Astrocyte (in vitro differentiated cells and primary cell): ENCODE data around the gene TTC9. TPM values are rescaled to one million over a fixed set of nuclear protein-coding genes. Genes with fewer than 3 reads are reported as not detected.
A peak's percentile ranks its signal among the peaks of the same experiment; 100 is the strongest.

Experiments
- DNase-seq: peaks from one replicate; pipeline ENCODE4 v3.0.0-alpha.2; 2010; ENCODE audit warnings: low read depth
- FAIRE-seq: peaks from 2 replicates; lab custom pipeline; 2011; peaks lifted over from hg19 to GRCh38; lab: Jason Lieb, UNC
- H2AFZ ChIP-seq: 2 replicates; pipeline ENCODE4 v1.6.0; 2012; ENCODE audit warnings: low read depth, low read length, inconsistent platforms
- H3K27ac ChIP-seq: 2 replicates; pipeline ENCODE4 v1.5.1; 2011; ENCODE audit warnings: low read depth, low read length, inconsistent platforms
- H3K27me3 ChIP-seq: 2 replicates; pipeline ENCODE4 v1.6.0; 2011; ENCODE audit warnings: low read length, inconsistent platforms; ENCODE audit not compliant: insufficient read depth
- H3K36me3 ChIP-seq: 2 replicates; pipeline ENCODE4 v1.5.1; 2011; ENCODE audit warnings: low read length, inconsistent platforms; ENCODE audit not compliant: insufficient read depth
- H3K4me1 ChIP-seq: 2 replicates; pipeline ENCODE4 v1.5.1; 2011; ENCODE audit warnings: low read length, inconsistent platforms; ENCODE audit not compliant: insufficient read depth
- H3K4me2 ChIP-seq: 2 replicates; pipeline ENCODE4 v1.6.0; 2012; ENCODE audit warnings: low read length, inconsistent platforms
- H3K4me3 ChIP-seq: 2 replicates; pipeline ENCODE4 v1.5.1; 2011; ENCODE audit warnings: low read depth, mild to moderate bottlenecking, low read length, inconsistent platforms; ENCODE audit not compliant: insufficient read depth
- H3K79me2 ChIP-seq: 2 replicates; pipeline ENCODE4 v1.6.0; 2012; ENCODE audit warnings: mild to moderate bottlenecking, low read length, inconsistent platforms; ENCODE audit not compliant: insufficient read depth
- H3K9ac ChIP-seq: 2 replicates; pipeline ENCODE4 v1.6.0; 2012; ENCODE audit warnings: mild to moderate bottlenecking, low read length, inconsistent platforms
- H3K9me3 ChIP-seq: 2 replicates; pipeline ENCODE4 v1.5.1; 2012; ENCODE audit warnings: low read depth, mild to moderate bottlenecking, low read length, inconsistent platforms; ENCODE audit not compliant: insufficient read depth
- H4K20me1 ChIP-seq: 2 replicates; pipeline ENCODE4 v1.6.0; 2012; ENCODE audit warnings: low read length, inconsistent platforms; ENCODE audit not compliant: insufficient read depth
- H3K27ac Mint-ChIP-seq: one replicate; pipeline ENCODE4 v1.8.0; 2021; ENCODE audit warnings: mild to moderate bottlenecking, mixed read lengths; ENCODE audit not compliant: unreplicated experiment
- H3K27me3 Mint-ChIP-seq: one replicate; pipeline ENCODE4 v1.8.0; 2021; ENCODE audit warnings: low read depth, mixed read lengths; ENCODE audit not compliant: unreplicated experiment
- H3K36me3 Mint-ChIP-seq: one replicate; pipeline ENCODE4 v1.8.0; 2021; ENCODE audit warnings: low read depth, mixed read lengths; ENCODE audit not compliant: unreplicated experiment
- H3K4me1 Mint-ChIP-seq: one replicate; pipeline ENCODE4 v1.8.0; 2021; ENCODE audit warnings: low read depth, mixed read lengths; ENCODE audit not compliant: unreplicated experiment
- H3K4me3 Mint-ChIP-seq: one replicate; pipeline ENCODE4 v1.8.0; 2021; ENCODE audit warnings: mild to moderate bottlenecking, moderate library complexity, mixed read lengths; ENCODE audit not compliant: unreplicated experiment
- H3K9me3 Mint-ChIP-seq: one replicate; pipeline ENCODE4 v1.8.0; 2021; ENCODE audit warnings: mild to moderate bottlenecking, mixed read lengths; ENCODE audit not compliant: unreplicated experiment
- CTCF ChIP-seq: IDR thresholded peaks from 2 replicates; pipeline ENCODE4 v1.5.1; 2011; ENCODE audit warnings: low read depth, mild to moderate bottlenecking, inconsistent platforms, low read length, moderate library complexity; ENCODE audit not compliant: insufficient read depth
- EZH2 ChIP-seq: IDR thresholded peaks from 2 replicates; pipeline ENCODE4 v1.6.1; 2012; ENCODE audit warnings: mild to moderate bottlenecking, low read length, inconsistent platforms; ENCODE audit not compliant: insufficient read depth
- total RNA-seq: library from RNA; stranded (reverse); gene quantifications from 2 replicates; pipeline ENCODE4 v1.2.1, GENCODE V29; 2021

The TTC9 gene
- total RNA-seq, 1 donor from 2014 or later, result 8.4 TPM

GRCh38 chr14:70680748-70681147, 39.0 kb downstream of the TTC9 start:
- no peak for TF ChIP-seq EZH2

GRCh38 chr14:70683983-70684382, 42.3 kb downstream of the TTC9 start:
- H4K20me1 ChIP-seq, result no peaks in the 10 kb centered on the region
- no peak overlapping the region for H2AFZ ChIP-seq
- H3K36me3 ChIP-seq, result no peaks in the 10 kb centered on the region
- no peaks in the 10 kb centered on the region for H3K36me3 Mint-ChIP-seq
- FAIRE-seq, result no peak
- no peak overlapping the region for H3K4me3 Mint-ChIP-seq
- H3K4me2 ChIP-seq, result no peak overlapping the region
- H3K9me3 Mint-ChIP-seq, result no peaks in the 10 kb centered on the region
- no peak overlapping the region for H3K9ac ChIP-seq
- no peaks in the 10 kb centered on the region for H3K79me2 ChIP-seq
- DNase-seq, result no peak
- H3K27ac Mint-ChIP-seq, result no peak overlapping the region
- no peak overlapping the region for H3K4me3 ChIP-seq
- TF ChIP-seq EZH2 (no peak), CTCF (no peak)
- H3K4me1 Mint-ChIP-seq, result no peaks in the 10 kb centered on the region
- no peak overlapping the region for H3K27ac ChIP-seq
- H3K4me1 ChIP-seq, result no peaks in the 10 kb centered on the region
- H3K27me3 Mint-ChIP-seq, result peaks cover 5% of the 10 kb centered on the region
- no peaks in the 10 kb centered on the region for H3K27me3 ChIP-seq
- no peaks in the 10 kb centered on the region for H3K9me3 ChIP-seq

More at GRCh38 chr14:70680748-70681147, 39.0 kb downstream of the TTC9 start:
- Histone ChIP-seq H3K4me2 (no peak overlapping the region), H3K27ac (no peak overlapping the region), H3K36me3 (no peaks in the 10 kb centered on the region), H3K4me1 (no peaks in the 10 kb centered on the region), H3K4me3 (no peak overlapping the region), H3K9me3 (no peaks in the 10 kb centered on the region), H3K27me3 (peaks cover 2% of the 10 kb centered on the region), H3K79me2 (no peaks in the 10 kb centered on the region), H2AFZ (no peak overlapping the region), H3K9ac (no peak overlapping the region), H4K20me1 (no peaks in the 10 kb centered on the region)
- FAIRE-seq (no peak), DNase-seq (no peak)
- Mint-ChIP-seq H3K9me3 (no peaks in the 10 kb centered on the region), H3K36me3 (peaks cover 2% of the 10 kb centered on the region), H3K27me3 (no peaks in the 10 kb centered on the region), H3K4me3 (no peak overlapping the region), H3K27ac (no peak overlapping the region), H3K4me1 (no peaks in the 10 kb centered on the region)

GRCh38 chr14:70685474-70686197, 43.9 kb downstream of the TTC9 start:
- no peak overlapping the region for H3K4me2 ChIP-seq
- no peak for FAIRE-seq
- H3K4me3 ChIP-seq, result no peak overlapping the region
- DNase-seq, result peak; percentile 24
- TF ChIP-seq EZH2 (no peak), CTCF (no peak)
- no peaks in the 10 kb centered on the region for H3K9me3 ChIP-seq
- Mint-ChIP-seq H3K4me1 (no peaks in the 10 kb centered on the region), H3K27ac (no peak overlapping the region), H3K9me3 (no peaks in the 10 kb centered on the region), H3K27me3 (peaks cover 5% of the 10 kb centered on the region), H3K36me3 (no peaks in the 10 kb centered on the region), H3K4me3 (no peak overlapping the region)
- H3K79me2 ChIP-seq, result no peaks in the 10 kb centered on the region
- no peaks in the 10 kb centered on the region for H3K36me3 ChIP-seq
- H3K9ac ChIP-seq, result no peak overlapping the region
- no peaks in the 10 kb centered on the region for H3K4me1 ChIP-seq
- H2AFZ ChIP-seq, result no peak overlapping the region
- no peak overlapping the region for H3K27ac ChIP-seq
- H4K20me1 ChIP-seq, result no peaks in the 10 kb centered on the region
- H3K27me3 ChIP-seq, result no peaks in the 10 kb centered on the region
